Naive thymus-derived CD4-positive, alpha-beta T cell (primary cell): Measurements from ENCODE around the gene TMEM233. TPM values are rescaled to one million over a fixed set of nuclear protein-coding genes. Genes with fewer than 3 reads are reported as not detected.

Source experiments
- ATAC-seq: fragments of 150-1000 bp; cut with Tn5 transposase; 2 replicates; pipeline ENCODE4 v1.10.0; 2021; ENCODE audit warnings: mild to moderate bottlenecking, moderate library complexity
- CTCF ChIA-PET: fragments of 350-600 bp; sonication (Branson Sonifier 250); formaldehyde crosslinking; loops from one replicate; lab custom pipeline; 2021; ENCODE audit warnings: antibody characterized with exemption; lab: Charles Lee
- POLR2A ChIA-PET: fragments of 350-600 bp; sonication (Branson Sonifier 250); formaldehyde crosslinking; loops from one replicate; lab custom pipeline; 2021; ENCODE audit warnings: antibody characterized with exemption, inconsistent platforms; lab: Charles Lee
- DNase-seq, 9 donors: peaks; one replicate each; pipeline versions ENCODE4 v3.0.0 to v3.0.0-alpha.2; 2020 to 2022; ENCODE audit warnings: mixed read lengths in 1 of 9
- H3K27ac ChIP-seq: one replicate; pipeline ENCODE4 v1.7.0; 2013; ENCODE audit warnings: mild to moderate bottlenecking, low read depth, low read length, moderate library complexity
- H3K27me3 ChIP-seq, 2 donors: one replicate each; pipeline ENCODE4 v1.7.0; 2013; ENCODE audit warnings: low read length in 2 of 2, mild to moderate bottlenecking in 2 of 2, moderate library complexity in 2 of 2; ENCODE audit not compliant: control insufficient read depth in 2 of 2, insufficient read depth in 2 of 2
- H3K36me3 ChIP-seq, 3 experiments: 1 replicate in 2 of 3; 2 replicates in 1 of 3; pipeline ENCODE4 v1.7.0; 2013; ENCODE audit warnings: low read length in 3 of 3, mild to moderate bottlenecking in 3 of 3, moderate library complexity in 1 of 3; ENCODE audit not compliant: insufficient read depth in 3 of 3, control insufficient read depth in 2 of 3
- H3K4me1 ChIP-seq, 2 donors: one replicate each; pipeline ENCODE4 v1.7.0; 2013; ENCODE audit warnings: low read length in 2 of 2, mild to moderate bottlenecking in 2 of 2, moderate library complexity in 1 of 2; ENCODE audit not compliant: control insufficient read depth in 2 of 2, insufficient read depth in 2 of 2
- H3K4me3 ChIP-seq: 2 replicates; pipeline ENCODE4 v1.7.0; 2013; ENCODE audit warnings: mild to moderate bottlenecking, low read length
- H3K9me3 ChIP-seq, 3 experiments: 1 replicate in 2 of 3; 2 replicates in 1 of 3; pipeline ENCODE4 v1.7.0; 2013; ENCODE audit warnings: low read length in 3 of 3; ENCODE audit not compliant: control insufficient read depth in 2 of 3
- H3K27ac Mint-ChIP-seq, 9 donors: one replicate each; pipeline ENCODE4 v1.8.0; 2020 to 2022; ENCODE audit warnings: mixed read lengths in 9 of 9, mild to moderate bottlenecking in 8 of 9, moderate library complexity in 5 of 9, inconsistent platforms in 2 of 9
- H3K27me3 Mint-ChIP-seq, 5 donors: one replicate each; pipeline ENCODE4 v1.8.0; 2021 to 2022; ENCODE audit warnings: mixed read lengths in 5 of 5, mild to moderate bottlenecking in 1 of 5
- H3K36me3 Mint-ChIP-seq, 5 donors: one replicate each; pipeline ENCODE4 v1.8.0; 2020 to 2022; ENCODE audit warnings: mixed read lengths in 5 of 5, mild to moderate bottlenecking in 3 of 5, inconsistent platforms in 1 of 5
- H3K4me1 Mint-ChIP-seq, 7 donors: one replicate each; pipeline ENCODE4 v1.8.0; 2020 to 2022; ENCODE audit warnings: mixed read lengths in 7 of 7, mild to moderate bottlenecking in 3 of 7, inconsistent platforms in 1 of 7
- H3K4me3 Mint-ChIP-seq, 10 donors: one replicate each; pipeline ENCODE4 v1.8.0; 2020 to 2022; ENCODE audit warnings: mild to moderate bottlenecking in 10 of 10, mixed read lengths in 10 of 10, moderate library complexity in 6 of 10, inconsistent platforms in 2 of 10
- H3K9me3 Mint-ChIP-seq, 11 donors: one replicate each; pipeline ENCODE4 v1.8.0; 2020 to 2022; ENCODE audit warnings: mixed read lengths in 11 of 11, mild to moderate bottlenecking in 4 of 11, inconsistent platforms in 1 of 11, moderate library complexity in 1 of 11
- intact Hi-C, 2 donors: fragments of 100-400 bp; cut with micrococcal nuclease; formaldehyde crosslinking; loops; one replicate each; pipeline ENCODE4 v1.15.1; 2023
- polyA plus RNA-seq, 2 donors: library from polyadenylated mRNA; unstranded; fragments of 300-500 nt; fragmentation: Illumina TruSeq; gene quantifications; one replicate each; pipeline ENCODE4 v1.2.3, GENCODE V29; 2021
- total RNA-seq, 6 experiments: library from RNA in 5 of 6; stranded (reverse) in 5 of 6; gene quantifications; 1 replicate in 5 of 6; 2 replicates in 1 of 6; pipeline ENCODE4 v1.2.3 and lab custom pipeline; 2021 to 2026

The TMEM233 gene
- total and polyA plus RNA-seq, 7 experiments from 2014 or later, result not detected

DNA sequence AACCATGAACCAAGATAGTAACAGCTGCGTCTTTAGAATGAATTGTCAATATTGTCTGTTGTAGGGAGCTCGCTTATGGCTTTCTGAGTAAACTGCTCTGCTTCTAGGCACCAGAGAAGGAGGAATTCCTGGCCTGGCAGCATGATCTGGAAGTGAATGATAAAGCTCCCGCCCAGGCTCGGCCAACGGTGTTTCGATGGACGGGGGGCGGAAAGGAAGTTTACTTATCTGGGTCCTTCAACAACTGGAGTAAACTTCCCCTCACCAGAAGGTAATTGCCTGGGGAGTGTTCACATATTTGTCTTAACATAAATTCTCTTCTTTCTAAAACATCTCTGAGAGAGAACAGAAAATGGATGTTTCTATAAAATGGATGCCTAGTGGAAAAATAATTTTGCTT is 78.6 kb downstream of the TMEM233 start:
- DNase-seq, result no peak

GRCh38 chr12:119673634-119674033 is 80.1 kb downstream of the TMEM233 start:
- H3K36me3 Mint-ChIP-seq, result peaks cover 19 to 67% (median 27%) of the 10 kb centered on the region in 5 donors
- Histone ChIP-seq H3K4me1 (peaks cover 3 to 6% of the 10 kb centered on the region in 2 donors), H3K27ac (no peak overlapping the region), H3K9me3 (no peaks in the 10 kb centered on the region), H3K36me3 (peaks cover 17 to 75% (median 18%) of the 10 kb centered on the region in 3 experiments), H3K27me3 (no peaks in the 10 kb centered on the region), H3K4me3 (no peak overlapping the region)
- H3K4me3 Mint-ChIP-seq, result peak overlapping the region in 1 of 10 donors; percentile 79
- POLR2A ChIA-PET, result no interaction called here
- H3K9me3 Mint-ChIP-seq, result no peaks in the 10 kb centered on the region
- intact Hi-C loops, result no loop called here
- DNase-seq, result no peak
- peaks cover 29 to 59% (median 37%) of the 10 kb centered on the region in 7 donors for H3K4me1 Mint-ChIP-seq
- peak overlapping the region in 8 of 9 donors; percentile 22 to 90 (median 44) for H3K27ac Mint-ChIP-seq
- no peak for ATAC-seq
- H3K27me3 Mint-ChIP-seq, result no peaks in the 10 kb centered on the region
- CTCF ChIA-PET, result no interaction called here

More for the DNA sequence above, 78.6 kb downstream of the TMEM233 start:
- no peaks in the 10 kb centered on the region for H3K27me3 ChIP-seq
- H3K36me3 Mint-ChIP-seq, result peaks cover 15 to 65% (median 24%) of the 10 kb centered on the region in 5 donors
- ATAC-seq, result no peak
- H3K4me3 ChIP-seq, result no peak overlapping the region
- peaks cover 7 to 12% of the 10 kb centered on the region in 2 donors for H3K4me1 ChIP-seq
- peaks cover 29 to 63% (median 43%) of the 10 kb centered on the region in 7 donors for H3K4me1 Mint-ChIP-seq
- H3K4me3 Mint-ChIP-seq, result no peak overlapping the region
- H3K27ac Mint-ChIP-seq, result peak overlapping the region in 6 of 9 donors; percentile 2 to 90 (median 44)
- POLR2A ChIA-PET, result no interaction called here
- H3K27ac ChIP-seq, result no peak overlapping the region
- H3K9me3 ChIP-seq, result no peaks in the 10 kb centered on the region
- intact Hi-C loops, result no loop called here
- CTCF ChIA-PET, result no interaction called here
- no peaks in the 10 kb centered on the region for H3K27me3 Mint-ChIP-seq
- peaks cover 13 to 61% (median 18%) of the 10 kb centered on the region in 3 experiments for H3K36me3 ChIP-seq
- H3K9me3 Mint-ChIP-seq, result no peaks in the 10 kb centered on the region

GRCh38 chr12:119674560-119674959 is 81.0 kb downstream of the TMEM233 start:
- POLR2A ChIA-PET, result no interaction called here
- intact Hi-C loops, result no loop called here
- Mint-ChIP-seq H3K4me3 (peak overlapping the region in 1 of 10 donors; percentile 79), H3K27me3 (no peaks in the 10 kb centered on the region), H3K27ac (peak overlapping the region in 4 of 9 donors; percentile 20 to 90 (median 53)), H3K36me3 (peaks cover 19 to 71% (median 30%) of the 10 kb centered on the region in 5 donors), H3K4me1 (peaks cover 25 to 60% (median 34%) of the 10 kb centered on the region in 7 donors), H3K9me3 (no peaks in the 10 kb centered on the region)
- no peak for ATAC-seq
- H3K9me3 ChIP-seq, result no peaks in the 10 kb centered on the region
- H3K36me3 ChIP-seq, result peaks cover 19 to 84% (median 22%) of the 10 kb centered on the region in 3 experiments
- H3K27me3 ChIP-seq, result no peaks in the 10 kb centered on the region
- H3K4me1 ChIP-seq, result peaks cover 0 to 4% of the 10 kb centered on the region in 2 donors
- no peak overlapping the region for H3K4me3 ChIP-seq
- DNase-seq, result no peak
- CTCF ChIA-PET, result interaction anchor here (0.6 kb wide), 1 partner anchor 11 kb away, joined by 3 read pairs; no protein-coding TSS in a partner anchor
- H3K27ac ChIP-seq, result no peak overlapping the region

DNA sequence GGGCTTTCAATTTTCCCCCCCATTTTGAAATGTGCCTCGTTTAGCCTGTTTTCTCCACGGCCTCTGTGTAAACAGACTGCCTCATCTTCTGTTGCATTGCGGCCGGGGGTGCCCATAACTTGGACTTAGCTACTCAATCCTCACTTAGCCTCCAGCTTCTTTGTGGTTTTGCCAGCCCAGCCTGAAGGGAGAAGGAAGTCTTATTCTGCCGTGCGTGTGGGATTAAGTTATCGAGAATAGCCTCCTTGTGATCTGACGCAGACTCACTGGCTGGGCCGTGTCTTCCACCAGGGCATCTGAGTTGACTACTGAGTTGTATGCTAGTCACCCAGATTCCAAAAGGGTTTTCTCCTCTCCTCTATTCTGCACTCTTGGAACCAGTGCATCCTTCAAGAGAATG is 82.4 kb downstream of the TMEM233 start:
- Mint-ChIP-seq H3K4me1 (peaks cover 17 to 45% (median 19%) of the 10 kb centered on the region in 7 donors), H3K4me3 (no peak overlapping the region), H3K36me3 (peaks cover 19 to 71% (median 37%) of the 10 kb centered on the region in 5 donors), H3K27ac (no peak overlapping the region), H3K9me3 (no peaks in the 10 kb centered on the region), H3K27me3 (no peaks in the 10 kb centered on the region)
- Histone ChIP-seq H3K9me3 (no peaks in the 10 kb centered on the region), H3K27ac (no peak overlapping the region), H3K27me3 (no peaks in the 10 kb centered on the region), H3K36me3 (peaks cover 22 to 92% (median 26%) of the 10 kb centered on the region in 3 experiments), H3K4me3 (no peak overlapping the region), H3K4me1 (no peaks in the 10 kb centered on the region)
- CTCF ChIA-PET, result no interaction called here
- intact Hi-C loops, result no loop called here
- DNase-seq (no peak), ATAC-seq (no peak)
- POLR2A ChIA-PET, result no interaction called here

DNA sequence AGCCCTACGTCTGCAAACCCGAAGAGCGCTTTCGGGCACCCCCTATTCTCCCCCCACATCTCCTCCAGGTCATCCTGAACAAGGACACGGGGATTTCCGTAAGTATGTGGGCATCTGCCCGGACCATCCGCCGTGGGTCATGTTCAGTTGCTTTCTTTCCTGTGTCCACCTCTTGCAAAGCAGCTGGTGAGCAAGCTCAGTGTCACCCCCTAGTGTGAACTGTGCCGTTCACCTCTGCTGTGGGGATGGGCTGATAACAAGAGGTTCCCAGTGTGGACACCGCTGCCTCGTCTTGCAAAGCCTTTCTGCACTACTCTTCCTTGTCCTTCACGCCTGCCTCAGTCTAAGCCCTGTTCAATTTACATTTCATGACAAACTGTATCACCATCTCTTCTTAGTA is 83.0 kb downstream of the TMEM233 start:
- H3K4me3 ChIP-seq, result no peak overlapping the region
- CTCF ChIA-PET, result no interaction called here
- H3K27me3 ChIP-seq, result no peaks in the 10 kb centered on the region
- H3K4me1 ChIP-seq, result no peaks in the 10 kb centered on the region
- no peak overlapping the region for H3K27ac ChIP-seq
- ATAC-seq, result no peak
- intact Hi-C loops, result no loop called here
- H3K36me3 Mint-ChIP-seq, result peaks cover 14 to 66% (median 32%) of the 10 kb centered on the region in 5 donors
- no peak for DNase-seq
- H3K36me3 ChIP-seq, result peaks cover 22 to 98% (median 26%) of the 10 kb centered on the region in 3 experiments
- POLR2A ChIA-PET, result no interaction called here
- H3K4me1 Mint-ChIP-seq, result peaks cover 14 to 39% (median 14%) of the 10 kb centered on the region in 7 donors
- H3K9me3 Mint-ChIP-seq, result no peaks in the 10 kb centered on the region
- no peak overlapping the region for H3K4me3 Mint-ChIP-seq
- H3K27me3 Mint-ChIP-seq, result no peaks in the 10 kb centered on the region
- H3K9me3 ChIP-seq, result no peaks in the 10 kb centered on the region
- peak overlapping the region in 4 of 9 donors; percentile 1 to 40 (median 10) for H3K27ac Mint-ChIP-seq

GRCh38 chr12:119678459-119678858 is 84.9 kb downstream of the TMEM233 start:
- Mint-ChIP-seq H3K36me3 (peaks cover 13 to 59% (median 31%) of the 10 kb centered on the region in 5 donors), H3K27me3 (no peaks in the 10 kb centered on the region), H3K27ac (peak overlapping the region in 1 of 9 donors; percentile 14), H3K4me1 (peaks cover 1 to 36% (median 9%) of the 10 kb centered on the region in 7 donors), H3K9me3 (no peaks in the 10 kb centered on the region), H3K4me3 (no peak overlapping the region)
- Histone ChIP-seq H3K9me3 (no peaks in the 10 kb centered on the region), H3K4me1 (no peaks in the 10 kb centered on the region), H3K36me3 (peaks cover 20 to 87% (median 22%) of the 10 kb centered on the region in 3 experiments), H3K4me3 (no peak overlapping the region), H3K27me3 (no peaks in the 10 kb centered on the region), H3K27ac (no peak overlapping the region)
- ChIA-PET POLR2A (no interaction called here), CTCF (interaction anchor here (1.8 kb wide), 1 partner anchor 10 kb away, joined by 4 read pairs; the partner anchor contains the start of gene PRKAB1)
- DNase-seq, result no peak
- no peak for ATAC-seq
- intact Hi-C loops, result no loop called here

DNA sequence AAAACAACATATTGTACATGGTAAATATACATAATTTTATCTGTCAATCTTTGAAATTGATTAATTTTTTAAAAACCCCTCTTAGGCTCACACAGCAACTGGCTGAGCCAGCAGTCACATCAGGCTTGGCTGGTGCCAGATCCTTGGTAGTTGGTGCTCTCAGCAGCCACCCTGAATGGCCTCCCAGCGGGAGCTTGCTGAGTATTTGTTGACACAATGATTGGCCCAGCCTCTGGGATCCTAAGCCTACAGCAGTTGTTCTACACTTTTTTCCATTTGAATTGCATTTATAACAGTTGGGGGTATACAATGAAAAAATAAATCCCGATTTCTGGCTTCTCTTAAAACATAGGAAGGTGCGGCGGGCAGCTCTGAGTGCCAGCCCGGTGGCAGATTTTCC is 85.5 kb downstream of the TMEM233 start:
- no peak overlapping the region for H3K4me3 ChIP-seq
- H3K27me3 Mint-ChIP-seq, result no peaks in the 10 kb centered on the region
- no peaks in the 10 kb centered on the region for H3K4me1 ChIP-seq
- ChIA-PET CTCF (interaction anchor here (1.8 kb wide), 1 partner anchor 11 kb away, joined by 4 read pairs; the partner anchor contains the start of gene PRKAB1), POLR2A (no interaction called here)
- ATAC-seq, result no peak
- intact Hi-C loops, result no loop called here
- peaks cover 13 to 61% (median 30%) of the 10 kb centered on the region in 5 donors for H3K36me3 Mint-ChIP-seq
- H3K27ac ChIP-seq, result no peak overlapping the region
- no peaks in the 10 kb centered on the region for H3K9me3 ChIP-seq
- no peaks in the 10 kb centered on the region for H3K9me3 Mint-ChIP-seq
- no peak overlapping the region for H3K27ac Mint-ChIP-seq
- H3K27me3 ChIP-seq, result no peaks in the 10 kb centered on the region
- no peak for DNase-seq
- H3K4me1 Mint-ChIP-seq, result peaks cover 0 to 30% (median 8%) of the 10 kb centered on the region in 7 donors
- peaks cover 19 to 81% (median 20%) of the 10 kb centered on the region in 3 experiments for H3K36me3 ChIP-seq
- H3K4me3 Mint-ChIP-seq, result no peak overlapping the region
